Fibroblast of pulmonary artery (primary cell): ENCODE results near the gene GNB2.
"Not testable (repeated sequence)": the region's sequence is repeated elsewhere in the genome, so short reads cannot be mapped to it uniquely, and the experiment has no call there.

ENCODE experiments used
- DNase-seq: peaks from one replicate; pipeline ENCODE4 v3.0.0-alpha.2; 2010; ENCODE audit warnings: low read depth
- H3K4me3 ChIP-seq: replicated peaks from 2 replicates; pipeline ENCODE4 v1.5.1; 2011; ENCODE audit warnings: low read depth, mild to moderate bottlenecking, control low read depth, low read length, moderate library complexity
- CTCF ChIP-seq: IDR thresholded peaks from 2 replicates; pipeline ENCODE4 v1.5.1; 2011; ENCODE audit warnings: mild to moderate bottlenecking, control low read depth, low read length, inconsistent platforms; ENCODE audit errors: missing control alignments

The GNB2 gene

DNA sequence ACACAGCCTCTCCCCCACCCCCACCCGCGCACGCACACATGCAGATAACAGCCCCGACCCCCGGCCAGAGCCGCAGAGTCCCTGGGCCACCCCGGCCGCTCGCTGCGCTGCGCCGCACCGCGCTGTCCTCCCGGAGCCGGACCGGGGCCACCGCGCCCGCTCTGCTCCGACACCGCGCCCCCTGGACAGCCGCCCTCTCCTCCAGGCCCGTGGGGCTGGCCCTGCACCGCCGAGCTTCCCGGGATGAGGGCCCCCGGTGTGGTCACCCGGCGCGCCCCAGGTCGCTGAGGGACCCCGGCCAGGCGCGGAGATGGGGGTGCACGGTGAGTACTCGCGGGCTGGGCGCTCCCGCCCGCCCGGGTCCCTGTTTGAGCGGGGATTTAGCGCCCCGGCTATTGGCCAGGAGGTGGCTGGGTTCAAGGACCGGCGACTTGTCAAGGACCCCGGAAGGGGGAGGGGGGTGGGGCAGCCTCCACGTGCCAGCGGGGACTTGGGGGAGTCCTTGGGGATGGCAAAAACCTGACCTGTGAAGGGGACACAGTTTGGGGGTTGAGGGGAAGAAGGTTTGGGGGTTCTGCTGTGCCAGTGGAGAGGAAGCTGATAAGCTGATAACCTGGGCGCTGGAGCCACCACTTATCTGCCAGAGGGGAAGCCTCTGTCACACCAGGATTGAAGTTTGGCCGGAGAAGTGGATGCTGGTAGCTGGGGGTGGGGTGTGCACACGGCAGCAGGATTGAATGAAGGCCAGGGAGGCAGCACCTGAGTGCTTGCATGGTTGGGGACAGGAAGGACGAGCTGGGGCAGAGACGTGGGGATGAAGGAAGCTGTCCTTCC, 47.3 kb downstream of the GNB2 start:
- no peak overlapping the region for H3K4me3 ChIP-seq
- no peak for DNase-seq
- TF ChIP-seq CTCF = no peak

DNA sequence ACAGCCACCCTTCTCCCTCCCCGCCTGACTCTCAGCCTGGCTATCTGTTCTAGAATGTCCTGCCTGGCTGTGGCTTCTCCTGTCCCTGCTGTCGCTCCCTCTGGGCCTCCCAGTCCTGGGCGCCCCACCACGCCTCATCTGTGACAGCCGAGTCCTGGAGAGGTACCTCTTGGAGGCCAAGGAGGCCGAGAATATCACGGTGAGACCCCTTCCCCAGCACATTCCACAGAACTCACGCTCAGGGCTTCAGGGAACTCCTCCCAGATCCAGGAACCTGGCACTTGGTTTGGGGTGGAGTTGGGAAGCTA, 47.9 kb downstream of the GNB2 start:
- TF ChIP-seq CTCF = no peak
- no peak for DNase-seq
- no peak overlapping the region for H3K4me3 ChIP-seq

- no peak for TF ChIP-seq CTCF
- H3K4me3 ChIP-seq = no peak overlapping the region
- DNase-seq = no peak
Observed at GRCh38 chr7:100722480-100723212, 49.1 kb downstream of the GNB2 start.

DNA sequence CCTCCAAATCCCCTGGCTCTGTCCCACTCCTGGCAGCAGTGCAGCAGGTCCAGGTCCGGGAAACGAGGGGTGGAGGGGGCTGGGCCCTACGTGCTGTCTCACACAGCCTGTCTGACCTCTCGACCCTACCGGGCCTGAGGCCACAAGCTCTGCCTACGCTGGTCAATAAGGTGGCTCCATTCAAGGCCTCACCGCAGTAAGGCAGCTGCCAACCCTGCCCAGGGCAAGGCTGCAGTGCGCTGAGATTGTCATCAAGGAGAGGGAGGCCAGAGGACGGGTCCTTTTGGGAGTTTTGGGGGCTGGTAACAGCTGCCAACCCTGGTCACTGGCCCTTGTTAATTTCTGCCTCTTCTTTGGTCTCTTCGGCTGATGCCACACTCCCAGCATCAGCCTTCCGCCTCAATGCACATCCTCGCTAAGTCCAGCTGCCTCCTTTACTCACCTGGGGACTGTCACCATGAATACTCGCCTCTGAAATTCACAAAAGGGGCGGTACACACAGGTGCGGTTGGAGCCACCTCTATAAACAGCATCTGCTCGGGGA, 50.3 kb downstream of the GNB2 start:
- DNase-seq = no peak
- H3K4me3 ChIP-seq = no peak overlapping the region
- TF ChIP-seq CTCF = no peak

GRCh38 chr7:100724364-100724763, 50.8 kb downstream of the GNB2 start:
- not testable (repeated sequence) for H3K4me3 ChIP-seq, DNase-seq

- DNase-seq = peak; percentile 56
- H3K4me3 ChIP-seq = no peak overlapping the region
- no peak for TF ChIP-seq CTCF
Observed at GRCh38 chr7:100726996-100727761, 53.6 kb downstream of the GNB2 start.

GRCh38 chr7:100728196-100728595, 54.7 kb downstream of the GNB2 start:
- TF ChIP-seq CTCF = no peak
- DNase-seq = no peak
- no peak overlapping the region for H3K4me3 ChIP-seq
